ENCODE measurements around the gene GOLM1. TPM values are rescaled to one million over a fixed set of nuclear protein-coding genes. Genes with fewer than 3 reads are reported as not detected.

GOLM1 gene
- total RNA-seq, 1 experiment from 2014 or later: 73.4 TPM

DNA sequence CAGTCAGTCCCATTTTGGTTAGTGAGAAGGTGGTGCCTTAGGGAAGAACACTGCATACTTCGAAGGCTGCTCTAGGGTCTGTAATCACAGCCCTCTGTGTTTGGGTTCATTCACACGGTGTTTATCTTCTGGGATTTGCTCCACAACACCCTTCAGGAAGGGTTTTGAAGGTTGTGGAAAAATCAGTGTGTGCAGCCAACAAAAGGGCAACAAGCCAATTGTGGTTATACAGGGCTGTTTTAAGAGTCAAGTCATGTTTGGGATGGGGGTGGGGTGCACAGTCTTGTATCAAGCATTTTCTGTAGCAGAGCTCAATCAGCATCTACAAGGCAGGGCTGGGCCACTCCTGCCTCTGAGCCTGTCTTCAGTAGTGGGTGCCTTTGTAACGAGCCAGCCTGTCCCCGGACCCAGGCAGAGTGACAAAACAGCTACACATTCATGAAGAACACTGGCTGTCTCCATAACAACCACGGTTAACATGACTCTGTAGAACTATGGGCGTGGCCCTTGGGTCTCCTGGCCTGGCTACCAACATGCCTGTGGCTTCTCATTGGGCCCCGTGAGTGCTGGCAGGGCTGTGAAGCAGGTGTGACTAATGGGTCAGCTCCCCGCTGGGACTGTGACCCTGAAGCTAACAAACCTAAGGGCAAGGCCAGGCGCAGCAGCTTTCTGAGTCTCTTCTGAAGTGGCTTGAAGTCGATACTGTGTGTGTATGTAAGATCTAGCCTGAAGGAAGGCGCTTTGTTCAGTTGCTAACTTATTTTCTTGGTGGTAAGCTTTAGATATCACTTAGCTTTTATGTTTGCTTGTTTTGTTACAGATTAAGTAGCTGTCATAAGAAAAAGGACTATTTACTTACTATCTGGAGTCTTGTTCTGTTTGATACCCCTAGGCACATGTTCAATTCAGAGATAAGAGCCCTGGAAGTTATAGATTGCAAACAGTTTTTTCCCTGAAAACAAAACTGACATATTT lies 27.9 kb upstream of the GOLM1 start:
- in situ Hi-C loops (cut with HindIII; ENCODE audit: low pct_unique_long_range_greater_than_20kb, low sequenced_read_pairs): no loop called here
- Histone ChIP-seq H3K27me3 (ENCODE audit: control insufficient read depth, insufficient read depth, low read length) (no peaks in the 10 kb centered on the region), H3K9me3 (ENCODE audit: control insufficient read depth, insufficient read depth, low read depth, low read length) (no peaks in the 10 kb centered on the region), H3K4me3 (ENCODE audit: low read depth in 2 of 2, low read length in 2 of 2) (peak overlapping the region in 1 of 2 experiments; percentile 39; a peak in 2 of 4 replicates), H3K4me1 (ENCODE audit: control insufficient read depth, insufficient read depth, low read length) (peaks cover 19% of the 10 kb centered on the region), H3K27ac (ENCODE audit: low read length) (peak overlapping the region; percentile 54), H3K36me3 (ENCODE audit: control insufficient read depth, insufficient read depth, low read length) (no peaks in the 10 kb centered on the region)
- intact Hi-C loops (cut with micrococcal nuclease; ENCODE audit: unreplicated experiment): loop anchor here (1.0 kb wide), 1 partner anchor 32 kb away; no protein-coding TSS in a partner anchor
- DNase-seq (ENCODE audit: low read depth, low spot score): peak; percentile 91
- peak; percentile 97 for ATAC-seq
- CTCF ChIA-PET: interaction anchor here (0.5 kb wide), 1 partner anchor 87 kb away, joined by 3 read pairs; no protein-coding TSS in a partner anchor
- no TSS peak for BruUV-seq (replicated peaks)
- POLR2A ChIA-PET: no interaction called here
- TF ChIP-seq TCF7L2 (IDR thresholded peaks at IDR 0.05; ENCODE audit: low read depth, low read length) (peak; percentile 96), POLR2AphosphoS5 (IDR thresholded peaks at IDR 0.05; ENCODE audit: low read depth, low read length) (peak; percentile 46; the same call in 1 of the 2 replicates), SIN3A (IDR thresholded peaks at IDR 0.05; ENCODE audit: borderline replicate concordance, insufficient read depth, low read depth, low read length) (no peak)

GRCh38 chr9:86122311-86122710 lies 23.0 kb upstream of the GOLM1 start:
- CTCF ChIA-PET: no interaction called here
- H3K4me1 ChIP-seq (ENCODE audit: control insufficient read depth, insufficient read depth, low read length): peaks cover 7% of the 10 kb centered on the region

More at GRCh38 chr9:86122311-86122710, 23.0 kb upstream of the GOLM1 start:
- TF ChIP-seq TCF7L2 (IDR thresholded peaks at IDR 0.05; ENCODE audit: low read depth, low read length): no peak
- no peak for TF ChIP-seq SIN3A (IDR thresholded peaks at IDR 0.05; ENCODE audit: borderline replicate concordance, insufficient read depth, low read depth, low read length)
- TF ChIP-seq POLR2AphosphoS5 (IDR thresholded peaks at IDR 0.05; ENCODE audit: low read depth, low read length): no peak
- TF ChIP-seq, protein P1, sequence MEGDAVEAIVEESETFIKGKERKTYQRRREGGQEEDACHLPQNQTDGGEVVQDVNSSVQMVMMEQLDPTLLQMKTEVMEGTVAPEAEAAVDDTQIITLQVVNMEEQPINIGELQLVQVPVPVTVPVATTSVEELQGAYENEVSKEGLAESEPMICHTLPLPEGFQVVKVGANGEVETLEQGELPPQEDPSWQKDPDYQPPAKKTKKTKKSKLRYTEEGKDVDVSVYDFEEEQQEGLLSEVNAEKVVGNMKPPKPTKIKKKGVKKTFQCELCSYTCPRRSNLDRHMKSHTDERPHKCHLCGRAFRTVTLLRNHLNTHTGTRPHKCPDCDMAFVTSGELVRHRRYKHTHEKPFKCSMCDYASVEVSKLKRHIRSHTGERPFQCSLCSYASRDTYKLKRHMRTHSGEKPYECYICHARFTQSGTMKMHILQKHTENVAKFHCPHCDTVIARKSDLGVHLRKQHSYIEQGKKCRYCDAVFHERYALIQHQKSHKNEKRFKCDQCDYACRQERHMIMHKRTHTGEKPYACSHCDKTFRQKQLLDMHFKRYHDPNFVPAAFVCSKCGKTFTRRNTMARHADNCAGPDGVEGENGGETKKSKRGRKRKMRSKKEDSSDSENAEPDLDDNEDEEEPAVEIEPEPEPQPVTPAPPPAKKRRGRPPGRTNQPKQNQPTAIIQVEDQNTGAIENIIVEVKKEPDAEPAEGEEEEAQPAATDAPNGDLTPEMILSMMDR (IDR thresholded peaks at IDR 0.05): no peak
- TF ChIP-seq, protein P2, sequence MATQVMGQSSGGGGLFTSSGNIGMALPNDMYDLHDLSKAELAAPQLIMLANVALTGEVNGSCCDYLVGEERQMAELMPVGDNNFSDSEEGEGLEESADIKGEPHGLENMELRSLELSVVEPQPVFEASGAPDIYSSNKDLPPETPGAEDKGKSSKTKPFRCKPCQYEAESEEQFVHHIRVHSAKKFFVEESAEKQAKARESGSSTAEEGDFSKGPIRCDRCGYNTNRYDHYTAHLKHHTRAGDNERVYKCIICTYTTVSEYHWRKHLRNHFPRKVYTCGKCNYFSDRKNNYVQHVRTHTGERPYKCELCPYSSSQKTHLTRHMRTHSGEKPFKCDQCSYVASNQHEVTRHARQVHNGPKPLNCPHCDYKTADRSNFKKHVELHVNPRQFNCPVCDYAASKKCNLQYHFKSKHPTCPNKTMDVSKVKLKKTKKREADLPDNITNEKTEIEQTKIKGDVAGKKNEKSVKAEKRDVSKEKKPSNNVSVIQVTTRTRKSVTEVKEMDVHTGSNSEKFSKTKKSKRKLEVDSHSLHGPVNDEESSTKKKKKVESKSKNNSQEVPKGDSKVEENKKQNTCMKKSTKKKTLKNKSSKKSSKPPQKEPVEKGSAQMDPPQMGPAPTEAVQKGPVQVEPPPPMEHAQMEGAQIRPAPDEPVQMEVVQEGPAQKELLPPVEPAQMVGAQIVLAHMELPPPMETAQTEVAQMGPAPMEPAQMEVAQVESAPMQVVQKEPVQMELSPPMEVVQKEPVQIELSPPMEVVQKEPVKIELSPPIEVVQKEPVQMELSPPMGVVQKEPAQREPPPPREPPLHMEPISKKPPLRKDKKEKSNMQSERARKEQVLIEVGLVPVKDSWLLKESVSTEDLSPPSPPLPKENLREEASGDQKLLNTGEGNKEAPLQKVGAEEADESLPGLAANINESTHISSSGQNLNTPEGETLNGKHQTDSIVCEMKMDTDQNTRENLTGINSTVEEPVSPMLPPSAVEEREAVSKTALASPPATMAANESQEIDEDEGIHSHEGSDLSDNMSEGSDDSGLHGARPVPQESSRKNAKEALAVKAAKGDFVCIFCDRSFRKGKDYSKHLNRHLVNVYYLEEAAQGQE (IDR thresholded peaks at IDR 0.05; ENCODE audit: insufficient read depth in 1 of 2, low read depth in 2 of 2, low read length in 1 of 2): no peak
- intact Hi-C loops (cut with micrococcal nuclease; ENCODE audit: unreplicated experiment) (no loop called here), in situ Hi-C loops (cut with HindIII; ENCODE audit: low pct_unique_long_range_greater_than_20kb, low sequenced_read_pairs) (no loop called here)
- POLR2A ChIA-PET: no interaction called here
- Histone ChIP-seq H3K4me3 (ENCODE audit: low read depth in 2 of 2, low read length in 2 of 2) (no peak overlapping the region), H3K27me3 (ENCODE audit: control insufficient read depth, insufficient read depth, low read length) (no peaks in the 10 kb centered on the region), H3K27ac (ENCODE audit: low read length) (no peak overlapping the region), H3K9me3 (ENCODE audit: control insufficient read depth, insufficient read depth, low read depth, low read length) (no peaks in the 10 kb centered on the region), H3K36me3 (ENCODE audit: control insufficient read depth, insufficient read depth, low read length) (no peaks in the 10 kb centered on the region)
- BruUV-seq (replicated peaks): no TSS peak
- ATAC-seq: no peak
- no peak for DNase-seq (ENCODE audit: low read depth, low spot score)
